Chondrocyte (in vitro differentiated cells): ENCODE measurements around the gene NPHS2. TPM values are rescaled to one million over a fixed set of nuclear protein-coding genes. Genes with fewer than 3 reads are reported as not detected.

Experiments used
- DNase-seq: peaks from one replicate; pipeline ENCODE4 v3.0.0; 2021; ENCODE audit warnings: mixed read lengths, low spot score
- H3K27ac Mint-ChIP-seq: one replicate; pipeline ENCODE4 v1.8.0; 2021; ENCODE audit warnings: mild to moderate bottlenecking, moderate library complexity, mixed read lengths; ENCODE audit not compliant: unreplicated experiment
- H3K27me3 Mint-ChIP-seq: 2 replicates; pipeline ENCODE4 v1.8.0; 2021; ENCODE audit warnings: low read depth, mixed read lengths
- H3K36me3 Mint-ChIP-seq: 2 replicates; pipeline ENCODE4 v1.8.0; 2021; ENCODE audit warnings: low read depth, mixed read lengths
- H3K4me1 Mint-ChIP-seq: 2 replicates; pipeline ENCODE4 v1.8.0; 2021; ENCODE audit warnings: low read depth, mild to moderate bottlenecking, mixed read lengths
- H3K4me3 Mint-ChIP-seq: one replicate; pipeline ENCODE4 v1.8.0; 2021; ENCODE audit warnings: mild to moderate bottlenecking, moderate library complexity, mixed read lengths; ENCODE audit not compliant: unreplicated experiment
- H3K9me3 Mint-ChIP-seq: 2 replicates; pipeline ENCODE4 v1.8.0; 2021; ENCODE audit warnings: low read depth, mixed read lengths
- long read RNA-seq: library from polyadenylated mRNA; stranded (forward); transcript quantifications from one replicate; pipeline ENCODE4 v2.0.0, GENCODE V29; 2021
- total RNA-seq: library from RNA; stranded (reverse); gene quantifications from 3 replicates; pipeline ENCODE4 v1.2.1, GENCODE V29; 2021
- TF ChIP-seq, protein P1 (sequence below): fragments of 200-600 bp; sonication (generic); IDR thresholded peaks from 2 replicates; pipeline ENCODE4 v1.5.0; 2021; ENCODE audit warnings: antibody characterized with exemption, mild to moderate bottlenecking, moderate library complexity

NPHS2 gene
- total RNA-seq, result not detected in 3 replicates
- long read RNA-seq, result 0 reads

DNA sequence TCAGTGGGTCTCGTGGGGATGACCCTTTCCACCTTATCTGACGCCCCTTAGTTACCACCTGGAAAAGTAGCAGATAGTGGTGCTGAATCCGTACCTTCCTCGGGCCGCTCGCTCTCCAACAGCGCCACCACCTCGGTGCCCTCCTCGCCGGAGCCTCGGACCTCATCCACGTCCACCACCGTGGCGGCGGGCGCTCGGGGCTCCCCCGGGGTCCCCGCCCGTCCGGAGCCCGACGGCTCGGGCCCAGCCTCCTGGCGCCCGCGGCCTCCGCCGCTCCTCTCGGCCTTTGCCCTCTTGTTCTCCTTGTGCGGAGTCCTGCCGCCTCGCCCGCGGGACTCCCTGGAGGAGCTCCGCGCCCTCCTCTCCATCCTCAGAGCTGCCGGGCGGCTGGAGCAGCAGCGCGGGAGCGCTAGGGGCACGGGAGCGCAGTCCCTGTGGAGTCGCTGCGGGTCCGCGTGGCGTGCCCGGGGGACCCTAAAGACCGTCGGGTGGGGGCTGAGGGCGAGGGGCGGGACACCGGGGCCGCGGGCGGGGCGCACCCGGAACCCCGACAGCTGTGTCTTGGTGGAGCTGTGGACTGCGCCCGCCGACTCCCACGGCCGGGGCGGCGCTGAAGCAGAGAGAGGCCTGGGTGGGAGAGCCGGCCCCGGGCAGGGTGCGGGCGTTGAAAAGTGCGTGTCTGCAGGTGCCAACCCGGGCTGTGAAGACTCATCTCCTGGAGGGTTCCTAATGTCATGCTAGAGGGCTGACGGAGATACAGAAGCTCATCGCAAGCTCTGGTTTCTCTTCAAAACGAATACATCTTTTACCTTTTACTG lies at the start of gene NPHS2:
Gene NPHS2, minus strand, starts transcription at position 452 of the 818 bp plus-strand sequence. Its CDS starts 84 bp downstream, at position 368.
- no peaks in the 10 kb centered on the region for H3K9me3 Mint-ChIP-seq
- DNase-seq, result no peak
- no peaks in the 10 kb centered on the region for H3K4me1 Mint-ChIP-seq
- H3K4me3 Mint-ChIP-seq, result no peak within 1 kb of the TSS
- H3K27ac Mint-ChIP-seq, result no peak within 1 kb of the TSS
- no peaks in the 10 kb centered on the region for H3K36me3 Mint-ChIP-seq
- TF ChIP-seq, protein P1, sequence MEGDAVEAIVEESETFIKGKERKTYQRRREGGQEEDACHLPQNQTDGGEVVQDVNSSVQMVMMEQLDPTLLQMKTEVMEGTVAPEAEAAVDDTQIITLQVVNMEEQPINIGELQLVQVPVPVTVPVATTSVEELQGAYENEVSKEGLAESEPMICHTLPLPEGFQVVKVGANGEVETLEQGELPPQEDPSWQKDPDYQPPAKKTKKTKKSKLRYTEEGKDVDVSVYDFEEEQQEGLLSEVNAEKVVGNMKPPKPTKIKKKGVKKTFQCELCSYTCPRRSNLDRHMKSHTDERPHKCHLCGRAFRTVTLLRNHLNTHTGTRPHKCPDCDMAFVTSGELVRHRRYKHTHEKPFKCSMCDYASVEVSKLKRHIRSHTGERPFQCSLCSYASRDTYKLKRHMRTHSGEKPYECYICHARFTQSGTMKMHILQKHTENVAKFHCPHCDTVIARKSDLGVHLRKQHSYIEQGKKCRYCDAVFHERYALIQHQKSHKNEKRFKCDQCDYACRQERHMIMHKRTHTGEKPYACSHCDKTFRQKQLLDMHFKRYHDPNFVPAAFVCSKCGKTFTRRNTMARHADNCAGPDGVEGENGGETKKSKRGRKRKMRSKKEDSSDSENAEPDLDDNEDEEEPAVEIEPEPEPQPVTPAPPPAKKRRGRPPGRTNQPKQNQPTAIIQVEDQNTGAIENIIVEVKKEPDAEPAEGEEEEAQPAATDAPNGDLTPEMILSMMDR, result no peak
- H3K27me3 Mint-ChIP-seq, result peaks cover 61% of the 10 kb centered on the region

DNA sequence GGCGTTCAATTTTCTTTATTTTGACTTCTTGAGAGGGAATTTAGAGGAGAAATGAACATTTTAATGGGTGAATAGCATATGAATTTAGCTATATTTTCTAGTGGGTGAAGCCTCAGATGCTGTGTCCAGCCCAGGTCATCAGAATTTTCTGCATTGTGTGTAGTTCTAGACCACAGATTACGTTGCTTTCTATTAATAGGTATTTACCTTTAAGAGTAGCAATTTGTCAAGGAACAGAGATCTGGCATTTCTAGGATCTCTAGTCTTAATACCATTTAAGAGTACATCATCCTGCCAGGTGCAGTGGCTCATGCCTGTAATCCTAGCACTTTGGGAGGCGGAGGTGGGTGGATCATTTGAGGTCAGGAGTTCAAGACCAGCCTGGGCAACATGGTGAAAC lies 36.6 kb upstream of the NPHS2 start:
- no peaks in the 10 kb centered on the region for H3K4me1 Mint-ChIP-seq
- TF ChIP-seq, protein P1, result no peak
- H3K4me3 Mint-ChIP-seq, result no peak overlapping the region
- peaks cover 20% of the 10 kb centered on the region for H3K27me3 Mint-ChIP-seq
- H3K36me3 Mint-ChIP-seq, result no peaks in the 10 kb centered on the region
- no peaks in the 10 kb centered on the region for H3K9me3 Mint-ChIP-seq
- no peak overlapping the region for H3K27ac Mint-ChIP-seq
- DNase-seq, result no peak

DNA sequence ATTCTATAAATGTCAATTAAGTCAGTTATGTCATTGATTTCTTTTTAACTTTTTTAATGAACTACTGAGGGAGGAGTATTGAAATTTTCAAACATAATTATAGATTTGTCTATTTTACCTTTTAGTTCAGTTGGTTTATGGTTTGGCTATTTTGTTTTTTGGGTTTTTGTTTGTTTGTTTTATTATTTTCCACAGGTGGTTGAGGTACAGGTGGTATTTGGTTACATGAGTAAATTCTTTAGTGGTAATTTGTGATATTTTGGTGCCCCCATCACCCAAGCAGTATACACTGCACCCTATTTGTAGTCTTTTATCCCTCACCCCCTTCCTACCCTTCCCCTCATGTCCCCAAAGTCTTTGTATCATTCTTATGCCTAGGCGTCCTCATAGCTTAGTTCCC lies 25.3 kb upstream of the NPHS2 start:
- DNase-seq, result no peak
- no peaks in the 10 kb centered on the region for H3K36me3 Mint-ChIP-seq
- TF ChIP-seq, protein P1, result no peak
- H3K27me3 Mint-ChIP-seq, result peaks cover 28% of the 10 kb centered on the region
- H3K4me3 Mint-ChIP-seq, result no peak overlapping the region
- no peaks in the 10 kb centered on the region for H3K4me1 Mint-ChIP-seq
- H3K27ac Mint-ChIP-seq, result no peak overlapping the region
- peaks cover 16% of the 10 kb centered on the region for H3K9me3 Mint-ChIP-seq

DNA sequence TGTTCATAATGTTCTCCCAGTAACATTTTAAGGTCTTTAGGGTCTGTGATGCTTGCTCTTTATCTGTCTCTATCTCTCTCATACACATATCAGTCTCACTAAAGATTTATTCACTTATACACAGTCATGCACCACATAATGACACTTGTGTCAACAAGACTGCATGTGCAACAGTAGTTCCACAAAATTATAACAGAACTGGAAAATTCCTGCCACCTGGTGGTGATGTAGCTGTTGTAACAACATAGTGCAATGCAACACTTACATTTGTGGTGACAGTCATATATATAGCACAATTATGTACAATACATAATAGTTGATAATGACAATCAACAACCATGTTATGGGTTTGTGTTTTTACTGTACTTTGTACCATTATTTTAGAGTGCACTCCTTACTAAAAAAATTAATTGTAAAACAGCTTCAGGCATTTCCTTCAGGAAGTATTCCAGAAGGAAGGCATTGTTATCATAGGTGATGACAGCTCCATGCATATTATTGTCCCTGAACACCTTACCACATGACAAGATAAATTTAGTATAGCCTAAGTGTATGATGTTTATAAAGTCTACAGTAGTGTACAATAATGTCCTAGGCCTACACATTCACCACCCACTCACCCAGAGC lies 24.0 kb upstream of the NPHS2 start:
- Mint-ChIP-seq H3K4me3 (no peak overlapping the region), H3K27me3 (peaks cover 29% of the 10 kb centered on the region), H3K27ac (no peak overlapping the region), H3K9me3 (peaks cover 16% of the 10 kb centered on the region), H3K4me1 (no peaks in the 10 kb centered on the region), H3K36me3 (no peaks in the 10 kb centered on the region)
- DNase-seq, result no peak
- TF ChIP-seq, protein P1, result peak; percentile 75

DNA sequence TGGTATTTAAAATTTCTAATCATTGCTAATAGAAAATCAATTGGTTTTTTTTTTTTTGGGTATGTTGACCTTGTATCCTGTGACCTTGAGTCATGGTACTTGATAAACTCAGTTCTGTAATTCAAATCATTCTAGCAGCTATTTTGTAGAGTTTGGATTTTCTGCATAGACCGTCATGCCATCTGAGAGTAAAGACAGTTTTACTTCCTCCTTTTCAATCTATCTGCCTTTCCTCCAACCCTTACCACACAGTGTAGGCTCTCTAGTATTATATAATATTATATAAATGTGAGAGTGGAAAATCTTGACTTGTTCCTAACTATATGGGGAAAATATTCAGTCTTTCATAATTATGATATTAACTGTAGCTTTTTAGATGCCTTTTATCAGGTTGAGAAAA lies 22.9 kb upstream of the NPHS2 start:
- peaks cover 33% of the 10 kb centered on the region for H3K27me3 Mint-ChIP-seq
- TF ChIP-seq, protein P1, result no peak
- H3K27ac Mint-ChIP-seq, result no peak overlapping the region
- H3K4me1 Mint-ChIP-seq, result no peaks in the 10 kb centered on the region
- no peak for DNase-seq
- H3K4me3 Mint-ChIP-seq, result no peak overlapping the region
- H3K9me3 Mint-ChIP-seq, result peaks cover 11% of the 10 kb centered on the region
- H3K36me3 Mint-ChIP-seq, result no peaks in the 10 kb centered on the region
